ENCODE results near the gene MORN1.

Gene MORN1

DNA sequence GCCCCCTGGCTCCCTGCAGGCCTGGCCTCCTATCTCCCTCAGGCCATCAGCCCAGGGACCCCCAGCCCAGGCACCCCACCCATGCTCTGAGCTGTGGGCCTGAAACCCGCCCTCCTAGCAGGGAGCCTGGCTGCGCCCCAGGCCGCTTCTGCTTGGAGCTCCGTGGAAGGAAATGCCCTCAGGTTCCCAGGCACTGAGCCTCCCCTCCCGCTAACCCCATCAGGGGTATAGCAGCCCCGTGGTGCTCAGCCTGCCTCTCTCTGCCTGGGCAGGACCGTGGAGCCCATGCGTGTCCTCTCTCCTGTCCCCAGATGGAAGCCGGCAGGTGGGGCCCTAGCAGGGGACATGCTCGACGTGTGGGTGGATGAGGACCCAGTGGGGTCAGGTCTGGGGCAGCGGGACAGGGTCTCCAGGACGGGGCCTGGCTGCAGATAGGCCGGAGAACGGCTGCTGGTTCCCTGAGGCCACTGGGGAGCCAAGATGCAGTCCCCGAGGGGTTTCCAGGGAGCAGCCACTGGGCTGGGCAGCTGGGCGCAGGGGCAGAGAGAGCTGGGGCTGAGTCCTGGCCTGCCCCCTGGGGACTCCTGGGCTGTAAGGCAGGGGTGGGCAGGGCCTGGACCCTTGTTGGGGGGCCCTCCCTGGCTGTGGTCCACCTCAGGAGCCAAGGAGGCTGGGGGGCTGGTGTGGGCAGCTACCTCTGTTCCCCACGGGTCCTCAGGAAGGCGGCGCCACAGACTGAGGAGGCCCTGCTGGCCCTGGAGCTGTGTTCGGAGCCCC, 75.5 kb downstream of the MORN1 start:
- H3K9ac ChIP-seq (ENCODE audit: low read depth, low read length, poor library complexity, severe bottlenecking) = peak overlapping the region; percentile 59
- peak overlapping the region; percentile 55 for H3K4me3 ChIP-seq (ENCODE audit: low read length, poor library complexity, severe bottlenecking)

DNA sequence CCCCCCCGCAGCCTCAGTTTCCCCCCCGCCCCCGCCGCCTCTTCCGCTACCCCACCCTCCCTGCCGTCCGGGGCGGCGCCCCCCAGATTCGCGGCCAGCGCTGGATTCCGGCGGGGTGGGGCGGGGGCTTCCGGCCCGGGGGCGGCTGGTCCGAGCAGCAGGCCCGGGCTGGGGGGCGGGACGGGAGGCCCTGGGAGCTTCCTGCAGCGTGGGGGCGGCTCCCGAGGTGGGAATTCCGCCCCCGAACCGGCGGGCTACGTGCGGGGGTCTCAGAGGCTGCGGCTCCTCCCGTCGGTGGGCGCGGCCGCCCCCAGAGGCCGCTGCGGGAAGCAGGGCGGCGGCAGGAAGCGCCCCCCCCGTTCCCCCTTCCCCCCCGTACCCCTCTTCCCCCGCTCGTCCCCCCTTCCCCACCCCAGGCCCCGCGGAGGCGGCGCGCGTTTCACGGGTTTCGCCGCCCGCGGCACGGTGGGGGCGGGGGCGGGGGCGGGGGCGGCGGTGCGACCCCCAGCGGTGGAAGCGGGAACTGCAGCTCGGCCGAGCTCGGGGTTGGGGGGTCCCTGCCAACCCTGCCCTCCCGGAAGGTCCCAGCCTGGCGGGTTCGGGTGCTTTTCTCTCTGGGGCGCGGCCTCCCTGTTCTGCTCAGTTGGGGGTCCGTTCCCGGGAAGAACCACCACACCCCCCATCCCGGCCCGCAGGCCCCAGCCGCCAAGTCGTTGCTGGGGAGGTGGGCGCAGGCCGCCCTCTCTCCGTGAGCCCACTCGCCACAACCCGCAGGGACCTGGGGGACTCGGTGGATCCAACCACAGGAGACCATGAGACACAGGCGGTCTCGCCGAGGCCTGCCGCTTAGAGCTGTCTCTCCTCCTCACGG, 76.3 kb downstream of the MORN1 start:
- Histone ChIP-seq H4K20me1 (ENCODE audit: insufficient read depth, low read length, poor library complexity, severe bottlenecking) (no peaks in the 10 kb centered on the region), H3F3A (ENCODE audit: low read depth) (no peaks in the 10 kb centered on the region), H3K4me1 (ENCODE audit: insufficient read depth, low read length, poor library complexity, severe bottlenecking) (peaks cover 7% of the 10 kb centered on the region), H2AFZ (ENCODE audit: low read length) (0 out of 2 replicates have a peak overlapping the region, but pooled peaks have one; percentile 64), H3K9ac (ENCODE audit: low read depth, low read length, poor library complexity, severe bottlenecking) (peak overlapping the region; percentile 59), H3K36me3 (ENCODE audit: insufficient read depth, low read length) (no peaks in the 10 kb centered on the region), H3K79me2 (ENCODE audit: insufficient read depth, low read length) (no peaks in the 10 kb centered on the region), H3K4me3 (ENCODE audit: low read length, poor library complexity, severe bottlenecking) (peak overlapping the region; percentile 55), H3K9me2 (replicated peaks; ENCODE audit: low read depth, low read length) (no peaks in the 10 kb centered on the region), H3K27me3 (ENCODE audit: insufficient read depth, low read length, poor library complexity, severe bottlenecking) (no peaks in the 10 kb centered on the region), H3K9me3 (ENCODE audit: insufficient read depth, low read depth, low read length) (no peaks in the 10 kb centered on the region), H3K4me2 (ENCODE audit: low read depth, low read length, poor library complexity, severe bottlenecking) (peak overlapping the region; percentile 65)
- TF ChIP-seq, protein P1, sequence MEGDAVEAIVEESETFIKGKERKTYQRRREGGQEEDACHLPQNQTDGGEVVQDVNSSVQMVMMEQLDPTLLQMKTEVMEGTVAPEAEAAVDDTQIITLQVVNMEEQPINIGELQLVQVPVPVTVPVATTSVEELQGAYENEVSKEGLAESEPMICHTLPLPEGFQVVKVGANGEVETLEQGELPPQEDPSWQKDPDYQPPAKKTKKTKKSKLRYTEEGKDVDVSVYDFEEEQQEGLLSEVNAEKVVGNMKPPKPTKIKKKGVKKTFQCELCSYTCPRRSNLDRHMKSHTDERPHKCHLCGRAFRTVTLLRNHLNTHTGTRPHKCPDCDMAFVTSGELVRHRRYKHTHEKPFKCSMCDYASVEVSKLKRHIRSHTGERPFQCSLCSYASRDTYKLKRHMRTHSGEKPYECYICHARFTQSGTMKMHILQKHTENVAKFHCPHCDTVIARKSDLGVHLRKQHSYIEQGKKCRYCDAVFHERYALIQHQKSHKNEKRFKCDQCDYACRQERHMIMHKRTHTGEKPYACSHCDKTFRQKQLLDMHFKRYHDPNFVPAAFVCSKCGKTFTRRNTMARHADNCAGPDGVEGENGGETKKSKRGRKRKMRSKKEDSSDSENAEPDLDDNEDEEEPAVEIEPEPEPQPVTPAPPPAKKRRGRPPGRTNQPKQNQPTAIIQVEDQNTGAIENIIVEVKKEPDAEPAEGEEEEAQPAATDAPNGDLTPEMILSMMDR (conservative IDR thresholded peaks at IDR 0.05; ENCODE audit: low read length) = peak; percentile 57
- TF ChIP-seq EZH2phosphoT487 (IDR thresholded peaks at IDR 0.05; ENCODE audit: borderline replicate concordance) = no peak

More for the DNA sequence above, 75.5 kb downstream of the MORN1 start:
- Histone ChIP-seq H3F3A (ENCODE audit: low read depth) (no peaks in the 10 kb centered on the region), H4K20me1 (ENCODE audit: insufficient read depth, low read length, poor library complexity, severe bottlenecking) (no peaks in the 10 kb centered on the region), H3K27me3 (ENCODE audit: insufficient read depth, low read length, poor library complexity, severe bottlenecking) (no peaks in the 10 kb centered on the region), H3K4me1 (ENCODE audit: insufficient read depth, low read length, poor library complexity, severe bottlenecking) (peaks cover 7% of the 10 kb centered on the region), H3K4me2 (ENCODE audit: low read depth, low read length, poor library complexity, severe bottlenecking) (peak overlapping the region; percentile 65), H3K9me2 (replicated peaks; ENCODE audit: low read depth, low read length) (no peaks in the 10 kb centered on the region), H2AFZ (ENCODE audit: low read length) (no peak overlapping the region), H3K9me3 (ENCODE audit: insufficient read depth, low read depth, low read length) (no peaks in the 10 kb centered on the region), H3K36me3 (ENCODE audit: insufficient read depth, low read length) (no peaks in the 10 kb centered on the region), H3K79me2 (ENCODE audit: insufficient read depth, low read length) (no peaks in the 10 kb centered on the region)
- TF ChIP-seq, protein P1 (conservative IDR thresholded peaks at IDR 0.05; ENCODE audit: low read length) = no peak
- TF ChIP-seq EZH2phosphoT487 (IDR thresholded peaks at IDR 0.05; ENCODE audit: borderline replicate concordance) = no peak

DNA sequence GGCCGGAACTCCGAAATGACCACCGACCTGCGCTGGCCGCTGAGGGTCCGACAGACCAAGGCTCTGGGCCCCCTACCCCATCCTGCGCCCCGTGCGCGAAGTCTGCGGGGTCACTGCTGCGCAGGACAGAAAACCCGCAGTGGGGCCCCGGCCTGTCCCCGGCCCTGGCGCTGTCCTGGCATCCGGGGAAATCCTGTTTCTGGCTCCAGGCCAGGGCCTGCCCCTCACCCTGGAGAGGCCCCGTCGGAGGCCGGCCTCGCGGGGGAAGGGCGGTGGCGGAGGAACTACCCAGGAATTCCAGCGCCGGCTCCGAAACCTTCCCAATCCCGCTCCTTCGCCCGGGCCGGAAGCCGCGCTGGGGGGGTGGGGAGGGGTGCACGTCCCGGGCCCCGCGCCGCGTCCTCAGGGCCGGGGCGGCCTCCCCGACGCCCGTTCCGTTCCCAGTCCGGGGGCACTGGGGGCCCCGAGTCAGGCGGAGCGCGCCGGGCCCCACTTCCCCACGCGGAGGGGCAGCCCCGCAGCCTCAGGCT, 77.0 kb downstream of the MORN1 start:
- H3F3A ChIP-seq (ENCODE audit: low read depth) = no peaks in the 10 kb centered on the region
- H3K27me3 ChIP-seq (ENCODE audit: insufficient read depth, low read length, poor library complexity, severe bottlenecking) = no peaks in the 10 kb centered on the region
- H2AFZ ChIP-seq (ENCODE audit: low read length) = no peak overlapping the region
- H4K20me1 ChIP-seq (ENCODE audit: insufficient read depth, low read length, poor library complexity, severe bottlenecking) = no peaks in the 10 kb centered on the region
- H3K4me2 ChIP-seq (ENCODE audit: low read depth, low read length, poor library complexity, severe bottlenecking) = no peak overlapping the region
- H3K4me1 ChIP-seq (ENCODE audit: insufficient read depth, low read length, poor library complexity, severe bottlenecking) = peaks cover 7% of the 10 kb centered on the region
- no peak for TF ChIP-seq EZH2phosphoT487 (IDR thresholded peaks at IDR 0.05; ENCODE audit: borderline replicate concordance)
- TF ChIP-seq, protein P1 (conservative IDR thresholded peaks at IDR 0.05; ENCODE audit: low read length) = no peak
- no peaks in the 10 kb centered on the region for H3K9me2 ChIP-seq (replicated peaks; ENCODE audit: low read depth, low read length)
- H3K4me3 ChIP-seq (ENCODE audit: low read length, poor library complexity, severe bottlenecking) = no peak overlapping the region
- no peak overlapping the region for H3K9ac ChIP-seq (ENCODE audit: low read depth, low read length, poor library complexity, severe bottlenecking)
- no peaks in the 10 kb centered on the region for H3K79me2 ChIP-seq (ENCODE audit: insufficient read depth, low read length)
- H3K36me3 ChIP-seq (ENCODE audit: insufficient read depth, low read length) = no peaks in the 10 kb centered on the region
- H3K9me3 ChIP-seq (ENCODE audit: insufficient read depth, low read depth, low read length) = no peaks in the 10 kb centered on the region
